Measurements from ENCODE around the gene HNF4A. TPM values are rescaled to one million over a fixed set of nuclear protein-coding genes. Genes with fewer than 3 reads are reported as not detected.

The HNF4A gene
- total RNA-seq, 2 donors from 2014 or later = 56.3 to 58.0 TPM

- Histone ChIP-seq H3K27me3 (ENCODE audit: control insufficient read depth, insufficient read depth, low read length, poor library complexity, severe bottlenecking) (no peaks in the 10 kb centered on the region), H3K9ac (ENCODE audit: extremely low read depth, low read length, poor library complexity, severe bottlenecking) (no peak overlapping the region), H3K36me3 (ENCODE audit: control insufficient read depth, insufficient read depth, low read length) (peaks cover 66% of the 10 kb centered on the region), H3K4me1 (ENCODE audit: control insufficient read depth, insufficient read depth, low read length) (no peaks in the 10 kb centered on the region), H3K9me3 (ENCODE audit: control insufficient read depth, low read length) (no peaks in the 10 kb centered on the region), H3K27ac (ENCODE audit: low read depth, low read length) (no peak overlapping the region), H3K4me3 (ENCODE audit: low read length) (no peak overlapping the region)
- peaks cover 18% of the 10 kb centered on the region for H3K4me1 Mint-ChIP-seq
- no peaks in the 10 kb centered on the region for H3K27me3 Mint-ChIP-seq (ENCODE audit: insufficient read depth)
- no peak for TF ChIP-seq CTCF (conservative IDR thresholded peaks at IDR 0.05)
- H3K4me3 Mint-ChIP-seq = no peak overlapping the region
- H3K27ac Mint-ChIP-seq = no peak overlapping the region
- H3K36me3 Mint-ChIP-seq (ENCODE audit: low read depth) = peaks cover 56% of the 10 kb centered on the region
- no peaks in the 10 kb centered on the region for H3K9me3 Mint-ChIP-seq
- no peak for DNase-seq
Measured at GRCh38 chr20:44414808-44415207, 59.3 kb downstream of the HNF4A start.

- Mint-ChIP-seq H3K9me3 (no peaks in the 10 kb centered on the region), H3K27me3 (ENCODE audit: insufficient read depth) (no peaks in the 10 kb centered on the region), H3K36me3 (ENCODE audit: low read depth) (peaks cover 62% of the 10 kb centered on the region), H3K4me3 (no peak overlapping the region), H3K27ac (no peak overlapping the region), H3K4me1 (peaks cover 17% of the 10 kb centered on the region)
- 93 to 95% methylated on average over 9 to 13 of the region's 13 CpGs for WGBS, 2 experiments (ENCODE audit: insufficient coverage in 1 of 2, insufficient read length in 1 of 2)
- Histone ChIP-seq H3K9ac (ENCODE audit: extremely low read depth, low read length, poor library complexity, severe bottlenecking) (no peak overlapping the region), H3K9me3 (ENCODE audit: control insufficient read depth, low read length) (no peaks in the 10 kb centered on the region), H3K27me3 (ENCODE audit: control insufficient read depth, insufficient read depth, low read length, poor library complexity, severe bottlenecking) (no peaks in the 10 kb centered on the region), H3K4me1 (ENCODE audit: control insufficient read depth, insufficient read depth, low read length) (no peaks in the 10 kb centered on the region), H3K27ac (ENCODE audit: low read depth, low read length) (no peak overlapping the region), H3K4me3 (ENCODE audit: low read length) (no peak overlapping the region), H3K36me3 (ENCODE audit: control insufficient read depth, insufficient read depth, low read length) (peaks cover 62% of the 10 kb centered on the region)
- no peak for TF ChIP-seq CTCF (conservative IDR thresholded peaks at IDR 0.05)
- DNase-seq = no peak
Measured at GRCh38 chr20:44415833-44416715, 60.6 kb downstream of the HNF4A start.

GRCh38 chr20:44418069-44418905, 62.8 kb downstream of the HNF4A start:
- 94 to 95% methylated on average over 8 to 13 of the region's 13 CpGs for WGBS, 2 experiments (ENCODE audit: insufficient coverage in 1 of 2, insufficient read length in 1 of 2)
- H3K4me1 ChIP-seq (ENCODE audit: control insufficient read depth, insufficient read depth, low read length) = no peaks in the 10 kb centered on the region
- TF ChIP-seq CTCF (conservative IDR thresholded peaks at IDR 0.05) = no peak
- peaks cover 67% of the 10 kb centered on the region for H3K36me3 ChIP-seq (ENCODE audit: control insufficient read depth, insufficient read depth, low read length)
- H3K4me3 ChIP-seq (ENCODE audit: low read length) = no peak overlapping the region
- no peak overlapping the region for H3K9ac ChIP-seq (ENCODE audit: extremely low read depth, low read length, poor library complexity, severe bottlenecking)
- Mint-ChIP-seq H3K4me1 (peaks cover 8% of the 10 kb centered on the region), H3K4me3 (no peak overlapping the region), H3K27ac (no peak overlapping the region), H3K9me3 (no peaks in the 10 kb centered on the region), H3K27me3 (ENCODE audit: insufficient read depth) (no peaks in the 10 kb centered on the region), H3K36me3 (ENCODE audit: low read depth) (peaks cover 67% of the 10 kb centered on the region)
- DNase-seq = no peak
- H3K27ac ChIP-seq (ENCODE audit: low read depth, low read length) = no peak overlapping the region
- no peaks in the 10 kb centered on the region for H3K9me3 ChIP-seq (ENCODE audit: control insufficient read depth, low read length)
- H3K27me3 ChIP-seq (ENCODE audit: control insufficient read depth, insufficient read depth, low read length, poor library complexity, severe bottlenecking) = no peaks in the 10 kb centered on the region
